Parathyroid adenoma (tissue), 2 donors: ENCODE measurements around the gene RD3L.

Experiments used
- H2AFZ ChIP-seq: fragments of 300-600 bp; sonication (generic); one replicate; pipeline ENCODE4 v1.7.0; 2017; ENCODE audit warnings: antibody characterized with exemption, mild to moderate bottlenecking
- H3K27ac ChIP-seq: fragments of 300-600 bp; sonication (generic); one replicate; pipeline ENCODE4 v1.7.0; 2017
- H3K27me3 ChIP-seq: fragments of 300-600 bp; sonication (generic); one replicate; pipeline ENCODE4 v1.7.0; 2017; ENCODE audit warnings: low read length; ENCODE audit not compliant: control insufficient read depth, insufficient read depth
- H3K36me3 ChIP-seq: fragments of 300-600 bp; sonication (generic); one replicate; pipeline ENCODE4 v1.7.0; 2017; ENCODE audit warnings: low read length; ENCODE audit not compliant: control insufficient read depth, insufficient read depth
- H3K4me1 ChIP-seq: fragments of 300-600 bp; sonication (generic); one replicate; pipeline ENCODE4 v1.7.0; 2017; ENCODE audit warnings: control low read depth
- H3K4me2 ChIP-seq: fragments of 300-600 bp; sonication (generic); one replicate; pipeline ENCODE4 v1.7.0; 2017; ENCODE audit warnings: low read length
- H3K4me3 ChIP-seq: fragments of 300-600 bp; sonication (generic); one replicate; pipeline ENCODE4 v1.7.0; 2017; ENCODE audit warnings: low read depth, low read length
- H3K79me2 ChIP-seq: fragments of 300-600 bp; sonication (generic); one replicate; pipeline ENCODE4 v1.7.0; 2017; ENCODE audit warnings: control low read depth
- H3K9ac ChIP-seq: fragments of 300-600 bp; sonication (generic); one replicate; pipeline ENCODE4 v1.7.0; 2017; ENCODE audit warnings: mild to moderate bottlenecking
- H3K9me3 ChIP-seq: fragments of 300-600 bp; sonication (generic); one replicate; pipeline ENCODE4 v1.7.0; 2017; ENCODE audit warnings: low read length; ENCODE audit not compliant: control insufficient read depth
- CTCF ChIP-seq: fragments of 300-600 bp; sonication (generic); IDR thresholded peaks from one replicate; pipeline ENCODE4 v1.7.0; 2017; ENCODE audit warnings: antibody characterized with exemption, mild to moderate bottlenecking
- donor health status: primary hyperparathyroidism.

Gene RD3L

GRCh38 chr14:103961928-103962578, 19.7 kb upstream of the RD3L start:
- no peak overlapping the region for H2AFZ ChIP-seq
- H3K36me3 ChIP-seq, result no peaks in the 10 kb centered on the region
- TF ChIP-seq CTCF, result no peak
- peak overlapping the region; percentile 25 for H3K4me2 ChIP-seq
- H3K9ac ChIP-seq, result no peak overlapping the region
- peak overlapping the region; percentile 11 for H3K4me3 ChIP-seq
- no peaks in the 10 kb centered on the region for H3K9me3 ChIP-seq
- no peaks in the 10 kb centered on the region for H3K4me1 ChIP-seq
- no peaks in the 10 kb centered on the region for H3K79me2 ChIP-seq
- H3K27ac ChIP-seq, result no peak overlapping the region
- H3K27me3 ChIP-seq, result no peaks in the 10 kb centered on the region

GRCh38 chr14:103960457-103961055, 18.2 kb upstream of the RD3L start:
- Histone ChIP-seq H3K9ac (no peak overlapping the region), H2AFZ (no peak overlapping the region), H3K4me2 (no peak overlapping the region), H3K79me2 (no peaks in the 10 kb centered on the region), H3K9me3 (no peaks in the 10 kb centered on the region), H3K27me3 (no peaks in the 10 kb centered on the region), H3K4me3 (no peak overlapping the region), H3K4me1 (no peaks in the 10 kb centered on the region), H3K36me3 (no peaks in the 10 kb centered on the region), H3K27ac (no peak overlapping the region)
- TF ChIP-seq CTCF, result no peak

- no peak overlapping the region for H3K9ac ChIP-seq
- no peak overlapping the region for H2AFZ ChIP-seq
- no peak overlapping the region for H3K4me2 ChIP-seq
- no peaks in the 10 kb centered on the region for H3K9me3 ChIP-seq
- no peak overlapping the region for H3K27ac ChIP-seq
- H3K36me3 ChIP-seq, result no peaks in the 10 kb centered on the region
- no peaks in the 10 kb centered on the region for H3K27me3 ChIP-seq
- H3K4me1 ChIP-seq, result peaks cover 3% of the 10 kb centered on the region
- no peak for TF ChIP-seq CTCF
- H3K4me3 ChIP-seq, result no peak overlapping the region
- H3K79me2 ChIP-seq, result no peaks in the 10 kb centered on the region
Observed at GRCh38 chr14:103949131-103949790, 6.9 kb upstream of the RD3L start.

- no peak overlapping the region for H3K27ac ChIP-seq
Observed at GRCh38 chr14:103948442-103948841, 6.1 kb upstream of the RD3L start.

More at GRCh38 chr14:103948442-103948841, 6.1 kb upstream of the RD3L start:
- Histone ChIP-seq H3K36me3 (no peaks in the 10 kb centered on the region), H3K9ac (no peak overlapping the region), H3K4me1 (peaks cover 8% of the 10 kb centered on the region), H3K79me2 (no peaks in the 10 kb centered on the region), H3K4me2 (no peak overlapping the region), H2AFZ (no peak overlapping the region), H3K27me3 (no peaks in the 10 kb centered on the region), H3K9me3 (no peaks in the 10 kb centered on the region), H3K4me3 (no peak overlapping the region)
- no peak for TF ChIP-seq CTCF
